ENCODE results near the gene RGPD3.
A peak's percentile ranks its signal among the peaks of the same experiment; 100 is the strongest.
"Not testable (repeated sequence)": the region's sequence is repeated elsewhere in the genome, so short reads cannot be mapped to it uniquely, and the experiment has no call there.

Gene RGPD3

GRCh38 chr2:106468107-106468506, at the start of gene RGPD3:
RGPD3 (minus strand) TSS chr2:106468413; CDS start chr2:106468288, 125 bp downstream.
- not testable (repeated sequence) for DNase-seq

GRCh38 chr2:106517329-106517728, 49.1 kb upstream of the RGPD3 start:
- no peak for DNase-seq

- DNase-seq = no peak
Measured at GRCh38 chr2:106516864-106517263, 48.7 kb upstream of the RGPD3 start.

GRCh38 chr2:106516436-106516835, 48.2 kb upstream of the RGPD3 start:
- no peak for DNase-seq

GRCh38 chr2:106514827-106515226, 46.6 kb upstream of the RGPD3 start:
- not testable (repeated sequence) for DNase-seq

- DNase-seq = not testable (repeated sequence)
Measured at GRCh38 chr2:106513391-106513790, 45.2 kb upstream of the RGPD3 start.

GRCh38 chr2:106511934-106512333, 43.7 kb upstream of the RGPD3 start:
- DNase-seq = not testable (repeated sequence)

GRCh38 chr2:106511476-106511901, 43.3 kb upstream of the RGPD3 start:
- DNase-seq = peak; percentile 45 to 57

GRCh38 chr2:106510791-106511190, 42.6 kb upstream of the RGPD3 start:
- DNase-seq = not testable (repeated sequence)

- not testable (repeated sequence) for DNase-seq
Measured at GRCh38 chr2:106509374-106509770, 41.2 kb upstream of the RGPD3 start.

- DNase-seq = not testable (repeated sequence)
Measured at GRCh38 chr2:106508660-106509373, 40.6 kb upstream of the RGPD3 start.

GRCh38 chr2:106506002-106506687, 37.9 kb upstream of the RGPD3 start:
- DNase-seq = not testable (repeated sequence)

- DNase-seq = not testable (repeated sequence)
Measured at GRCh38 chr2:106504787-106505186, 36.6 kb upstream of the RGPD3 start.

GRCh38 chr2:106504192-106504591, 36.0 kb upstream of the RGPD3 start:
- DNase-seq = not testable (repeated sequence)

GRCh38 chr2:106502351-106502750, 34.1 kb upstream of the RGPD3 start:
- DNase-seq = not testable (repeated sequence)

- not testable (repeated sequence) for DNase-seq
Measured at GRCh38 chr2:106500350-106500749, 32.1 kb upstream of the RGPD3 start.

- not testable (repeated sequence) for DNase-seq
Measured at GRCh38 chr2:106498549-106498948, 30.3 kb upstream of the RGPD3 start.

GRCh38 chr2:106492913-106493312, 24.7 kb upstream of the RGPD3 start:
- DNase-seq = not testable (repeated sequence)

GRCh38 chr2:106492399-106492798, 24.2 kb upstream of the RGPD3 start:
- not testable (repeated sequence) for DNase-seq

- not testable (repeated sequence) for DNase-seq
Measured at GRCh38 chr2:106489701-106490100, 21.5 kb upstream of the RGPD3 start.

- not testable (repeated sequence) for DNase-seq
Measured at GRCh38 chr2:106487386-106488191, 19.4 kb upstream of the RGPD3 start.

GRCh38 chr2:106486551-106487385, 18.6 kb upstream of the RGPD3 start, which contains the start of gene CD8B2:
CD8B2 (plus strand) TSS chr2:106487364; CDS start chr2:106487427, 63 bp downstream.
- DNase-seq = not testable (repeated sequence)
